ENCODE results near the gene ALX4. TPM values are rescaled to one million over a fixed set of nuclear protein-coding genes. Genes with fewer than 3 reads are reported as not detected.

Gene ALX4
- total RNA-seq, 3 donors from 2014 or later (not counting 1 experiment from before 2014, with no cell fraction given) = not detected

GRCh38 chr11:44356351-44356750, 46.4 kb upstream of the ALX4 start:
- Mint-ChIP-seq H3K9me3 (no peaks in the 10 kb centered on the region), H3K27ac (no peak overlapping the region), H3K4me1 (no peaks in the 10 kb centered on the region), H3K27me3 (ENCODE audit: low read depth in 2 of 2) (peaks cover 7 to 10% of the 10 kb centered on the region in 2 donors), H3K36me3 (no peaks in the 10 kb centered on the region), H3K4me3 (no peak overlapping the region)
- no peaks in the 10 kb centered on the region for H3K9me3 ChIP-seq (ENCODE audit: control insufficient read depth, insufficient read depth, low read length)
- no peak overlapping the region for H3K4me3 ChIP-seq (ENCODE audit: low read length)
- whole genome bisulfite sequencing (ENCODE audit: insufficient coverage) = 89% methylated on average over 5 of the region's 5 CpGs
- H3K27me3 ChIP-seq (ENCODE audit: control insufficient read depth, insufficient read depth, low read length) = no peaks in the 10 kb centered on the region
- no peaks in the 10 kb centered on the region for H3K36me3 ChIP-seq (ENCODE audit: control insufficient read depth, insufficient read depth, low read length)
- TF ChIP-seq CTCF (IDR thresholded peaks at IDR 0.05) = no peak
- H3K4me1 ChIP-seq (ENCODE audit: control insufficient read depth, insufficient read depth, low read length) = no peaks in the 10 kb centered on the region
- DNase-seq = no peak
- intact Hi-C loops (cut with micrococcal nuclease) = no loop called here
- no peak overlapping the region for H3K27ac ChIP-seq (ENCODE audit: low read length)
- ATAC-seq = no peak

GRCh38 chr11:44351898-44352498, 42.1 kb upstream of the ALX4 start:
- Mint-ChIP-seq H3K9me3 (no peaks in the 10 kb centered on the region), H3K4me1 (peaks cover 0 to 4% of the 10 kb centered on the region in 2 donors), H3K4me3 (no peak overlapping the region), H3K36me3 (no peaks in the 10 kb centered on the region), H3K27ac (no peak overlapping the region), H3K27me3 (ENCODE audit: low read depth in 2 of 2) (peaks cover 15 to 40% of the 10 kb centered on the region in 2 donors)
- Histone ChIP-seq H3K27ac (ENCODE audit: low read length) (no peak overlapping the region), H3K4me3 (ENCODE audit: low read length) (no peak overlapping the region), H3K4me1 (ENCODE audit: control insufficient read depth, insufficient read depth, low read length) (peaks cover 5% of the 10 kb centered on the region), H3K9me3 (ENCODE audit: control insufficient read depth, insufficient read depth, low read length) (no peaks in the 10 kb centered on the region), H3K27me3 (ENCODE audit: control insufficient read depth, insufficient read depth, low read length) (no peaks in the 10 kb centered on the region), H3K36me3 (ENCODE audit: control insufficient read depth, insufficient read depth, low read length) (no peaks in the 10 kb centered on the region)
- 70% methylated on average over 6 of the region's 7 CpGs for WGBS (ENCODE audit: insufficient coverage)
- DNase-seq = no peak
- ATAC-seq = no peak
- intact Hi-C loops (cut with micrococcal nuclease) = no loop called here
- no peak for TF ChIP-seq CTCF (IDR thresholded peaks at IDR 0.05)

- H3K4me3 ChIP-seq (ENCODE audit: low read length) = no peak overlapping the region
- TF ChIP-seq CTCF (IDR thresholded peaks at IDR 0.05) = no peak
- H3K27me3 Mint-ChIP-seq (ENCODE audit: low read depth in 2 of 2) = peaks cover 15 to 42% of the 10 kb centered on the region in 2 donors
- intact Hi-C loops (cut with micrococcal nuclease) = no loop called here
- H3K27ac Mint-ChIP-seq = no peak overlapping the region
- no peaks in the 10 kb centered on the region for H3K9me3 ChIP-seq (ENCODE audit: control insufficient read depth, insufficient read depth, low read length)
- no peaks in the 10 kb centered on the region for H3K27me3 ChIP-seq (ENCODE audit: control insufficient read depth, insufficient read depth, low read length)
- no peaks in the 10 kb centered on the region for H3K9me3 Mint-ChIP-seq
- no peak for DNase-seq
- H3K4me3 Mint-ChIP-seq = no peak overlapping the region
- no peaks in the 10 kb centered on the region for H3K36me3 Mint-ChIP-seq
- H3K4me1 Mint-ChIP-seq = peaks cover 0 to 4% of the 10 kb centered on the region in 2 donors
- H3K36me3 ChIP-seq (ENCODE audit: control insufficient read depth, insufficient read depth, low read length) = no peaks in the 10 kb centered on the region
- 56% methylated on average over 9 of the region's 9 CpGs for WGBS (ENCODE audit: insufficient coverage)
- H3K27ac ChIP-seq (ENCODE audit: low read length) = no peak overlapping the region
- peaks cover 5% of the 10 kb centered on the region for H3K4me1 ChIP-seq (ENCODE audit: control insufficient read depth, insufficient read depth, low read length)
- no peak for ATAC-seq
Measured at GRCh38 chr11:44351006-44351660, 41.2 kb upstream of the ALX4 start.
